PC-9 (cell line): ENCODE measurements around the gene CCNL1.

Experiments used
- EZH2 ChIP-seq: fragments of 200-600 bp; sonication (generic); IDR thresholded peaks from 2 replicates; pipeline ENCODE4 v1.8.0; 2017; ENCODE audit warnings: antibody characterized with exemption, low read depth
- TF ChIP-seq, protein P1 (sequence below): fragments of 200-600 bp; sonication (generic); conservative IDR thresholded peaks from 2 replicates; pipeline ENCODE4 v1.6.1; 2017; ENCODE audit warnings: mixed run types, antibody characterized with exemption, mild to moderate bottlenecking, moderate library complexity

DNA sequence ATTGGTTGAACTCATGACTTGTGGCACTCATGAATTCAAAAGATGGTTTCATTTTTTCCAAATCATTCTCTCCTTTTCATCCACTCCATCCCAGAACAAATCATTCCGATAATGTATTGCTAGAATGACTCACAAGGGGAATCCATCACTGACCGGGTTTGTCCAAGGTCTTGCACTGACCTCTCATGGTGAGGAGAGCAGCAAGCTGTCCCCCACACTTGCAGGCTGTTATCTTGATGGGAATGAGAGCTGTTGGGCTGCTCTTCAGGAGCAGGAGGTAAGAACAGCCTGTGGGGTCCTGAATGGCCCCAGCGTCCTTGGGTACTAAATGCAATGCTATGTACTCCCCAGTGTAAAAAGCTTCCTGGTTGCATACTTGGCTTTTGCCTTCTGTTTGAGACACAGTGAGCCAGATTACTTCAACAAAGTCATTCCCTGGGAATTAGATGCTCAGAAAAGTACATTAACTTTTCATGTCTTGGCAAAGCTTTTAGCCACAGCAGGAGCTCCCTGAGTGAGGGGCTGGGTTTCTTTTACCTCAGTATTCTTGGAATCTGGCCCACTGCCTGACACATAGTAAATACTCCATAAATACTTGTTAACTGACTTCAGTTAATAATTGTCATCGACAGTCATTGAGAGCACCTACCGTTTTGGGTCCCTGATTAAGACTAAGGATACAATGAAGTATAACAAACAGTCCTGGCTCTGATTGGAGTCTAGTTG lies 24.1 kb downstream of the CCNL1 start:
- TF ChIP-seq, protein P1, sequence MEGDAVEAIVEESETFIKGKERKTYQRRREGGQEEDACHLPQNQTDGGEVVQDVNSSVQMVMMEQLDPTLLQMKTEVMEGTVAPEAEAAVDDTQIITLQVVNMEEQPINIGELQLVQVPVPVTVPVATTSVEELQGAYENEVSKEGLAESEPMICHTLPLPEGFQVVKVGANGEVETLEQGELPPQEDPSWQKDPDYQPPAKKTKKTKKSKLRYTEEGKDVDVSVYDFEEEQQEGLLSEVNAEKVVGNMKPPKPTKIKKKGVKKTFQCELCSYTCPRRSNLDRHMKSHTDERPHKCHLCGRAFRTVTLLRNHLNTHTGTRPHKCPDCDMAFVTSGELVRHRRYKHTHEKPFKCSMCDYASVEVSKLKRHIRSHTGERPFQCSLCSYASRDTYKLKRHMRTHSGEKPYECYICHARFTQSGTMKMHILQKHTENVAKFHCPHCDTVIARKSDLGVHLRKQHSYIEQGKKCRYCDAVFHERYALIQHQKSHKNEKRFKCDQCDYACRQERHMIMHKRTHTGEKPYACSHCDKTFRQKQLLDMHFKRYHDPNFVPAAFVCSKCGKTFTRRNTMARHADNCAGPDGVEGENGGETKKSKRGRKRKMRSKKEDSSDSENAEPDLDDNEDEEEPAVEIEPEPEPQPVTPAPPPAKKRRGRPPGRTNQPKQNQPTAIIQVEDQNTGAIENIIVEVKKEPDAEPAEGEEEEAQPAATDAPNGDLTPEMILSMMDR: no peak
- TF ChIP-seq EZH2: no peak
